Gastroesophageal sphincter (tissue), 3 donors: ENCODE data around the gene CA9.

Experiments used
- CTCF ChIP-seq, 4 experiments: fragments of 200-600 bp in 2 of 4; fragments of 450-650 bp in 2 of 4; sonication (generic) in 1 of 4; IDR thresholded peaks; one replicate each; pipeline ENCODE4 v1.5.1; 2017 to 2019; ENCODE audit warnings: antibody characterized with exemption in 4 of 4, mild to moderate bottlenecking in 2 of 4, moderate library complexity in 2 of 4
- POLR2A ChIP-seq, 2 donors: fragments of 450-650 bp; IDR thresholded peaks; one replicate each; pipeline ENCODE4 v1.6.1; 2017; ENCODE audit warnings: antibody characterized with exemption in 2 of 2, mild to moderate bottlenecking in 2 of 2, moderate library complexity in 1 of 2
- POLR2AphosphoS5 ChIP-seq: sonication (generic); formaldehyde crosslinking; IDR thresholded peaks from one replicate; pipeline ENCODE4 v1.6.1; 2017; ENCODE audit warnings: antibody characterized with exemption

GRCh38 chr9:35714123-35714522, 40.4 kb downstream of the CA9 start:
- no peak for TF ChIP-seq CTCF (IDR thresholded peaks at IDR 0.05)
- TF ChIP-seq POLR2A (IDR thresholded peaks at IDR 0.05), result no peak
- no peak for TF ChIP-seq POLR2AphosphoS5
